Muscle layer of duodenum (tissue), 2 donors: ENCODE data around the gene CFAP53.
"Not testable (repeated sequence)": the region's sequence is repeated elsewhere in the genome, so short reads cannot be mapped to it uniquely, and the experiment has no call there.

Experiments used
- H3K27ac ChIP-seq: one replicate; pipeline ENCODE4 v1.7.0; 2013; ENCODE audit warnings: mild to moderate bottlenecking, low read length
- H3K27me3 ChIP-seq: one replicate; pipeline ENCODE4 v1.7.0; 2013; ENCODE audit warnings: low read depth, mild to moderate bottlenecking, control low read depth, low read length
- H3K36me3 ChIP-seq, 2 donors: one replicate each; pipeline ENCODE4 v1.7.0; 2013; ENCODE audit warnings: low read length in 2 of 2, control low read depth in 1 of 2, mild to moderate bottlenecking in 1 of 2; ENCODE audit not compliant: insufficient read depth in 2 of 2, control insufficient read depth in 1 of 2
- H3K4me1 ChIP-seq, 2 donors: one replicate each; pipeline ENCODE4 v1.7.0; 2013; ENCODE audit warnings: low read length in 2 of 2, mild to moderate bottlenecking in 2 of 2, control low read depth in 1 of 2, moderate library complexity in 1 of 2; ENCODE audit not compliant: insufficient read depth in 2 of 2, control insufficient read depth in 1 of 2
- H3K4me3 ChIP-seq, 2 donors: one replicate each; pipeline ENCODE4 v1.7.0; 2013; ENCODE audit warnings: low read length in 2 of 2, low read depth in 1 of 2, mild to moderate bottlenecking in 1 of 2
- H3K9me3 ChIP-seq, 2 donors: one replicate each; pipeline ENCODE4 v1.7.0; 2013; ENCODE audit warnings: low read length in 2 of 2, control low read depth in 1 of 2, mild to moderate bottlenecking in 1 of 2; ENCODE audit not compliant: control insufficient read depth in 1 of 2
- donor health status: healthy.

CFAP53 gene

DNA sequence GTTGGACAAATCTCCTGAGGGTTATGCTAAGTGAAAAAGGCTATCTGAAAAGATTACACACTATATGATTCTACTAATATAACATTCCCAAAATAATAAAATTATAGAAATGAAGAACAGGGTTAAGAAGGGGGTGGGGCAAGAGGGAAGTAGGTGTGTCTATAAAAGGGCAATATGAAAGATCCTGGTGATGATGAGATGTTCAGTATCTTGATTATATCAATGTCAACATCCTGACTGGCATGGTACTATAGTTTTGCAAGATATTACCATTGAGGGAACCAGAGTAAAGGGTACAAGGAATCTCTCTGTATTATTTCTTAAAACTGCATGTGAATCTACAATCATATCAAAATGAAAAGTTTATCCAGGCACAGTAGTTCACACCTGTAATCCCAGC is 16.7 kb downstream of the CFAP53 start:
- Histone ChIP-seq H3K36me3 (no peaks in the 10 kb centered on the region), H3K27ac (no peak overlapping the region), H3K27me3 (no peaks in the 10 kb centered on the region), H3K4me3 (no peak overlapping the region), H3K9me3 (no peaks in the 10 kb centered on the region), H3K4me1 (no peaks in the 10 kb centered on the region)

DNA sequence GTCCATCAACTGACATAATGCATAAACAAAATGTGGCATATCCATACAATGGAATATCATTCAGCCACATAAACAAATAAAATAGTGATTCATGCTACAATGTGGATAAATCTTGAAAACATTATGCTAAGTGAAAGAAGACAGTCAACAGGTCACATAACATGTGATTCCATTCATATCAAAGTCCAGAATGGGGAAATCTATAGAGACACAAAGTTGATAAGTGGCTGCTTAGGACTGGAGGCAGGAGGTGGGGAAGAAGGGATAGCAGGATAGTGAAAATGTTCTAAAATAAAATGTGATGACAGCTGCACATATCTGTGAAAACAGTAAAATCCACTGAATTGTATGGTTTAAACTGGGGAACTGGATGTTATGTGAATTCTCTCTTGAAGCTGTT is 18.7 kb downstream of the CFAP53 start:
- no peaks in the 10 kb centered on the region for H3K27me3 ChIP-seq

DNA sequence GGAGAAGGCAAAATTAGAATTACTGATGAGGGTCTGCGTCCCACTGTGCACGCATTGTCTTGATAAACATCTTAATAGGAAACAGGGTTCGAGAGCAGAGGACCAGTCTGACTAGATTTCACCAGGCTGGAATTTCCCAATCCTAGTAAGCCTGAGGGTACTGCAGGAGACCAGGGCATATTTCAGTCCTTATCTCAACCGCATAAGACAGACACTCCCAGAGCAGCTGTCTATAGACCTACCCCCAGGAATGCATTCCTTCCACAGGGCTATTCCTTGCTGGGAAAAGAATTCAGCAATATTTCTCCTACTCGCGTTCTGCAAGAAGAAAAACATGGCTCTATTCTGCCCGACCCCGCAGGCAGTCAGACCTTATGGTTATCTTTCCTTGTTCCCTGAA is 24.5 kb downstream of the CFAP53 start:
- H3K4me1 ChIP-seq, H3K4me3 ChIP-seq, H3K27me3 ChIP-seq, H3K36me3 ChIP-seq, H3K27ac ChIP-seq, H3K9me3 ChIP-seq: not testable (repeated sequence)

More for the DNA sequence above, 18.7 kb downstream of the CFAP53 start:
- no peaks in the 10 kb centered on the region for H3K36me3 ChIP-seq
- no peaks in the 10 kb centered on the region for H3K9me3 ChIP-seq
- no peaks in the 10 kb centered on the region for H3K4me1 ChIP-seq
- H3K27ac ChIP-seq, result no peak overlapping the region
- no peak overlapping the region for H3K4me3 ChIP-seq

DNA sequence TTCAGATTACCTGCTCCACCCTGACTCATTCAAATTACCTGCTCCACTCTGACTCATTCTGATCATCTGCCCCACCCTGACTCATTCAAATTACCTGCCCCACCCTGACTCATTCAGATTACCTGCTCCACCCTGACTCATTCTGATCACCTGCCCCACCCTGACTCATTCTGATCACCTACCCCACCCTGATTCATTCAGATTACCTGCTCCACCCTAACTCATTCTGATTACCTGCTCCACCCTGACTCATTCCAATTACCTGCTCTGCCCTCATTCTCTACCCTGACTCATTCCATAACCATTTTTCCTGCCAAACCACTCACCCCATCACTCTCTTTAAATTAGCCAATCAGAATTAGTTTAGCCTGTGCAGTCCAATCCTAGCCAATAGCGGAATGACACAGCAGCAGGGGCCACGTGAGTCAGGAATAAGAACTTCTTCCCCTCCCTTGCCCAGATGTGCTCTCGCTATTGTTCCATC is 26.2 kb downstream of the CFAP53 start:
- Histone ChIP-seq H3K36me3 (no peaks in the 10 kb centered on the region), H3K4me3 (no peak overlapping the region), H3K27ac (no peak overlapping the region), H3K4me1 (no peaks in the 10 kb centered on the region), H3K27me3 (no peaks in the 10 kb centered on the region), H3K9me3 (no peaks in the 10 kb centered on the region)

DNA sequence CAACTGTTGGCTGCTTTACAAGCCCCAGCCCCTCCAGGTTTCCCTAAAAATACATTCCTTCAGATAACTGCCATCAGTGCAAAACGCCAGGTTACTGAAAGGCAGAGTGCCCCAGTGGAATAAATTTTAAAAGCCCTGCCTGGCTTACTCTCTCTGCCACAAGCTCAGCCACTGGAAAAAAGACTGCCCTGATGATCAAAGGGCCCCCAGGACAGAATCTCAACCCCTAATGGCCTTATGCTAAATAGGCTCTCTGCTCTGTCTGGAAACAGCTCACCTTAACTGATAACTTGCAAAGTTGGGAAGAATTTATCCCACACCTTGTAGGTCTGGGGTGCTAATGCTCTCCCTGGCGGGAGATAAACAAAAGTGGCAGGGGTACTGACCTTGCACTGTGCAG is 33.9 kb downstream of the CFAP53 start:
- no peaks in the 10 kb centered on the region for H3K4me1 ChIP-seq
- H3K36me3 ChIP-seq, result no peaks in the 10 kb centered on the region
- H3K27me3 ChIP-seq, result no peaks in the 10 kb centered on the region
- no peaks in the 10 kb centered on the region for H3K9me3 ChIP-seq
- no peak overlapping the region for H3K4me3 ChIP-seq
- no peak overlapping the region for H3K27ac ChIP-seq

DNA sequence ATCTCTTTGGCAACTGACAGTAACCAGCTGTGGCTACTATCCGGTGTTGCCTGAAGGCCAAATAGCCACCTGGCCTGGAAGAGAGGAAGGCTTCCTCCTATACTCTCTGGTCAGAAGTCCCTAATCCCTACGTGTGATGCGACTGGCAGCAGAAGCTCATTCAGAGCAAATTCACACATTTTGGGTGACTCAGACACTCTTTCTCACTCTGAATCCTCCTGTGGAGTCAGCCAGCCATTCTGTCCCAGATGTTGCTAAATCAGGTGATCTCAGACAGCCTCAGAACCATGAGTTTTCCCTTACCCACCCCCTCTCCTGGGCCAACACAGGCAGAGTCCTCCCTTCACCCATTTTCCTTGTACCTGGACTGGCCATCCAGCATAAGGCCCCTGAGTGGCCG is 34.7 kb downstream of the CFAP53 start:
- Histone ChIP-seq H3K4me3 (no peak overlapping the region), H3K36me3 (no peaks in the 10 kb centered on the region), H3K9me3 (no peaks in the 10 kb centered on the region), H3K27ac (no peak overlapping the region), H3K4me1 (no peaks in the 10 kb centered on the region), H3K27me3 (no peaks in the 10 kb centered on the region)

DNA sequence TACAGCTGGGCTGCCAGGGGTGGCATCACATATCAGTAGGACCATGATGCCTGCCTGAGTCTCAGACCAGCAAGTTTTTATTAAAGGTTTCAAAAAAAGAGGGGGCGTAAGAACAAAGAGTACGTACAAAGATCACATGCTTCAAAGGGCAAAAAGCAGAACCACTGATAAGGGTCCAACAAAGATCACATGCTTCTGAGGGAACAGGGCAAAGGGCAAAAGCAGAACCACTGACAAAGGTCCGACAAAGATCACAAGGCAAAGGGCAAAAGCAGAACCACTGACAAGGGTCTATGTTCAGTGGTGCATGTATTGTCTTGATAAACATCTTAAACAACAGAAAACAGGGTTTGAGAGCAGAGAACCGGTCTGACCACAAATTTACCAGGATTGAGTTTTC is 46.0 kb downstream of the CFAP53 start:
- H3K4me3 ChIP-seq, H3K4me1 ChIP-seq, H3K36me3 ChIP-seq, H3K27me3 ChIP-seq, H3K27ac ChIP-seq: not testable (repeated sequence)
- peaks cover 0 to 12% of the 10 kb centered on the region in 2 donors for H3K9me3 ChIP-seq

DNA sequence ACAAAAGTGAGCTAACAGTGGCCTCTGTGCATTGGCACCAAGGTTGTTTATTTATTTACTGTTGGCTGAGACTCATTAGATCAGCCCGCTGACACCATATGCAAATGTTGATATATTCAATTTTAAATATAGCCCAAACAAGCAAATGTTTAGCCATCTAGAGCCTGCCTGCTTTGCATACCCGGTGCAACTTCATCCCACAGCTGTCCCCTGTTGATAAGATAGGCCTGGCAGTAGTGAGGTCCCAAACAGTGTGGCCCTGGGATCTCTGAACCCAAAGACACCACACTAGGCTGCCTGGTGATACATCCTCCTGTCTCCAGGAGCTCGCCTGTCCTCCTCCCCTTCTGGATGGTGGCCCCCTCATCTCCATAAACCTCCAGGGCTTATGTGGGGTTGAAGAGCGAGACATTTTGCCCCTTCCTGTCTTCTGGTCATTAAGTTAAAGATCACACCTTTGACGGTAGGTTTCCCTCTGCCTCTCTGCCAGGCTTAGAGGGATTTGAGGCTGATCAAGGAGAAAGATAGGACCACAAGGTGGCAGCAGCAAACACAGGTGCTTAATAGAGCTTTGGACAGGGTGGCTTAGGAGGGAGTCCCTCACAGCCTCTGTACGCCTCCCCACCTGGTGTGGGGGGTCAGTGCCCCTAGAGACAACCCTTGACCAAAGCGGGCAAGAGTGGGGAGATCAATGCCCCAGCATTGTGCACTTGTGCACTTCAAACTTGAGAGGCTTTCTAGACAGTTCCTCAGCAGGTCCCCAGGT is 47.7 kb downstream of the CFAP53 start:
- H3K36me3 ChIP-seq, result no peaks in the 10 kb centered on the region
- no peaks in the 10 kb centered on the region for H3K27me3 ChIP-seq
- H3K4me1 ChIP-seq, result no peaks in the 10 kb centered on the region
- peaks cover 0 to 12% of the 10 kb centered on the region in 2 donors for H3K9me3 ChIP-seq
- no peak overlapping the region for H3K27ac ChIP-seq
- no peak overlapping the region for H3K4me3 ChIP-seq

DNA sequence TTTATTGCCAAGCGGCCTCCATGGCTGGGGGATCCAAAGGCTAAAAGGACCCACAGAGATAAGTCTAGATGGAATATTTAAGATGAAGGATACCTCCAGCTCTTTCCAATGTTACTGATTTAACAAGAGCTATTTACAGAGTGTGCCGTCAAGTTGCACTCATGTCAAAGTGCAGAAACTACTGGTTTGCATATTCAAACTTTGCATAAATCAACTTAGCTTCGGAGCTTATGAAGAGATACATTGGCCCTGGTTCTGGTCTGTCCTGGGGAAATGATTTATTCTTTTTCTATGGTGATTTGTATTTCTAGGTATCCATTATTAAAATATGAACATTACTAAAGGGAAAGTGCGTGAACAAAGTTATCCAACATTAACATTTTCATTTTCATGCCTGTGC is 57.0 kb downstream of the CFAP53 start:
- Histone ChIP-seq H3K27ac (no peak overlapping the region), H3K9me3 (no peaks in the 10 kb centered on the region), H3K36me3 (no peaks in the 10 kb centered on the region), H3K4me1 (no peaks in the 10 kb centered on the region), H3K27me3 (no peaks in the 10 kb centered on the region), H3K4me3 (no peak overlapping the region)

DNA sequence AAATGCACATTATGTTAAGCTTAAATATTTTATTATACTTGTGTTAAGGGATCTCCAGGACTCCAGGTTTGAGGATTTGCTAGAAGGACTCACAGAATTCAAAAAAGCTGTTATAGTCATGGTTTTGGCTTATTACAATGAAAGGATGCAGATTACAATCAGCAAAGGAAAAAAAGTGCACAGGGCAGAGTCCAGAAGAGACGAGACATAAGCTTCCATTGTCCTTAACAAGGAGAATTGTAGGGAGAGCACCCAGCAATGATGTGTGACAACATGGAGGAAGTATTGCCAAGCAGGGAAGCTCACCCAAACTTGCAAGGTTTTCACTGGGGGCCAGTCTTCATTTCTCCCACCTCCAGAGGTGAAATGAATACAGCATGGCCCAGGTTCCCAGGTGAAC is 58.6 kb downstream of the CFAP53 start:
- H3K9me3 ChIP-seq, result no peaks in the 10 kb centered on the region
- H3K4me3 ChIP-seq, result no peak overlapping the region
- H3K4me1 ChIP-seq, result no peaks in the 10 kb centered on the region
- H3K27me3 ChIP-seq, result no peaks in the 10 kb centered on the region
- no peaks in the 10 kb centered on the region for H3K36me3 ChIP-seq
- no peak overlapping the region for H3K27ac ChIP-seq

DNA sequence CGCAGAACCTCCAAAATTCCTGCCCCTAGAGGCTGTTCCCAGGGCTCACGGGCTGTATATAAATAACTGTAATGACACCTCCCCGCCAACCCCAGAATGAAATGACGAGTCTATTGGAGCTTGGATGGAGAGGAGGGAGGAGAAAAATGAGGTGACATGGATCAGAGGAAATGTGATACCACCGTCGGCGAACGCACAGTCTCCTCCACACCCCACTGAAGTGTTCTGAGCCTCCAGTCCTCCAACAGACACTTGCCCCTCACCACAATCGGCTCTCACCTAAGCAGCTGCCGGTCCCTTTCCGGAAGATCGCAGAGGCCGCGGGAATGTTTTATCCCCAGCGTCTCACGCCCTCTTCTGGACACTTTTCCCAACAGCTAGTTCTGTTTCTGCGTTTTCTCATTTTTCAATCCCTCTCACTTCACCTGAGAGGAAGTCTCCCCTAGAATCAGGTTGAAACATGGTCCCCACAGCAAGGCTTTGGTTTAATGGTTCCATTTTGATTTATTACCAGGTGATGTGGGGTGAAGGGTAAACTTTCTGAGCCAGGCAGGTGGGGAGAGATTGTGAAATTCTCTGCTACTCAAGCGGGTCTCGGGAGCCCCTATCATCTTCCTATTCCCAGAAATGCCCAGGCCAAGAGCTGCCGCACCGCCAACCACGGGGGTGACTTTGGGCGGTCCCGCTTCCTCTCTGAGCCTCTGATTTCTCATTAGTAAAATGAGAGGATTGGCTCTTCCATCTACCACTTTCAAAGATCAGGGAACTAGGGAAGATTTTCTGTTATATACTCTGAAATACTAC is 62.3 kb downstream of the CFAP53 start:
- Histone ChIP-seq H3K27me3 (no peaks in the 10 kb centered on the region), H3K4me1 (no peaks in the 10 kb centered on the region), H3K4me3 (no peak overlapping the region), H3K36me3 (no peaks in the 10 kb centered on the region), H3K9me3 (peaks cover 0 to 3% of the 10 kb centered on the region in 2 donors), H3K27ac (no peak overlapping the region)
